H1 (cell line): ENCODE results near the gene NCR2. TPM values are rescaled to one million over a fixed set of nuclear protein-coding genes. Genes with fewer than 3 reads are reported as not detected.

Source experiments
- TAF7 ChIP-seq: optimal IDR thresholded peaks from 2 replicates; pipeline ENCODE3; 2011; ENCODE audit warnings: low read depth, mild to moderate bottlenecking, inconsistent platforms, low read length, moderate library complexity, borderline replicate concordance
- polyA plus RNA-seq, 7 experiments: library from polyadenylated mRNA; depleted of rRNA in 3 of 7; stranded (reverse) in 5 of 7; unstranded in 2 of 7; fragments of >200 nt in 5 of 7; fragments of 200-250 nt in 2 of 7; gene quantifications; 1 replicate in 5 of 7; 2 replicates in 1 of 7; 4 replicates in 1 of 7; pipeline versions ENCODE4 v1.2.1 to v1.2.3, GENCODE V29; 2011 to 2013; ENCODE audit warnings: missing spikeins in 2 of 7, mixed read lengths in 2 of 7
- total RNA-seq: library from RNA; stranded (reverse); fragmentation: NEBNext Ultra II Directional; extraction: Animal tissue kit (Norgen Biotek cat#: 25700); gene quantifications from 2 replicates; pipeline ENCODE4 v1.2.1, GENCODE V29; 2021
- TF ChIP-seq, protein P1 (sequence below): IDR thresholded peaks from 2 replicates; pipeline ENCODE4 v1.6.1; 2011; ENCODE audit warnings: low read length, improper control_type of control experiment

NCR2 gene
- total and polyA plus RNA-seq, 2 of the 8 experiments (the other 6 are each of a cell fraction or from before 2014, with no cell fraction given) = not detected

DNA sequence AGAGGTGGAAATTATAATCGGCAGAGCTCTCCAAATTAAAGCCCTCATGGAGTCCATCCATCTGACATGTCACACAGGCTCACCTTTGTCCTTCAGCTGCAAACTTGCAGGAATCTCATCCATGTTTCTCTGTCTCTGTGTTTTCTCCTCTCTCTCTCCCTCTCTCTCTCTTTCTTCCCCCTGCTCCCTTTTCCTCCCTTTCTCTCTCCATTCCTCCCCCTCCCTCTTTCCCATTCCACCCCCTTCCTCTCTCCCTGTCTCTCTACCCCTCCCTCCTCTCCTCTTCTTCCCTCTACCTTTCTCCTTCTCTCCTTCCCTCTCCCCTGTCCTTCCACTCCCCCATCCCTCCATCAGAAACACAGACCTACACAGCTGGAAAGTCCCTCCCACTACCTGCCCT is 6.8 kb downstream of the NCR2 start (continued):
- TF ChIP-seq TAF7 = no peak
- TF ChIP-seq, protein P1, sequence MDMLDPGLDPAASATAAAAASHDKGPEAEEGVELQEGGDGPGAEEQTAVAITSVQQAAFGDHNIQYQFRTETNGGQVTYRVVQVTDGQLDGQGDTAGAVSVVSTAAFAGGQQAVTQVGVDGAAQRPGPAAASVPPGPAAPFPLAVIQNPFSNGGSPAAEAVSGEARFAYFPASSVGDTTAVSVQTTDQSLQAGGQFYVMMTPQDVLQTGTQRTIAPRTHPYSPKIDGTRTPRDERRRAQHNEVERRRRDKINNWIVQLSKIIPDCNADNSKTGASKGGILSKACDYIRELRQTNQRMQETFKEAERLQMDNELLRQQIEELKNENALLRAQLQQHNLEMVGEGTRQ = no peak
